ENCODE results near the gene TRAF1. TPM values are rescaled to one million over a fixed set of nuclear protein-coding genes. Genes with fewer than 3 reads are reported as not detected.

Gene TRAF1
- total RNA-seq, 1 experiment from 2014 or later: 0.21 TPM

GRCh38 chr9:120924698-120925534 is 1.7 kb downstream of the TRAF1 start:
- DNase-seq (ENCODE audit: low spot score): no peak

DNA sequence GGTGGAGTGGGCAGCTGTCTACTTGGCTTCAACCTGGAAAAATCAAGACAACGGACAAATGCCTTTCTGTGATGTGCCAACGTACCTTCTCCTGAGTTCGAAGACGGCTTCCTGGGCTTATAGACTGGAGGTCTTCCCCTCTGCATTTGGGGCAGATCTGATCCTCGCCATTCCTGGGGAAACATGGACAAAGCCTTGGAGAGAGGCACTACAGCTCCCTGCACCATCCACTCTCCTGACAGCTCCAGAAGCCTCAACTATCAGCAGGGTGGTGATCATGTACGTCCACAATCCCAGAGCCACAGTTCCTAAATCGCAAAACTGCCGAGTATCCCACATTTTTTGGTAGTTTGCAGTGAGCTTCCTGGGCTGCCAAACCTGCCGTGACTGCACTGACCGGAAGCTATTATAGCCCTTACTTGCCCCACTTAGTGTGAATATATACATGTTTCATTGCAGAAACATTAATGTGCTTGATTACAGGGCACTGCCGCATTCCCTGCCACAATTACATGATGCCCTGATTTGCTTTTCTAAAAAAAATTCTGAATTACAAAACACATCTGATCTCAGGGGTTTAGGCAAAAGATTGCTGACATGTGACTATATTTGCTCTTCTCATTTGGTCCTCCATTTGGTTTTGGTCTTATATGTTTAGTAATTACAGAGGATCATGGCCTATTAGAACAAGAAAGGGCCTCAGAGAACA is 2.8 kb downstream of the TRAF1 start:
- no peak for DNase-seq (ENCODE audit: low spot score)

DNA sequence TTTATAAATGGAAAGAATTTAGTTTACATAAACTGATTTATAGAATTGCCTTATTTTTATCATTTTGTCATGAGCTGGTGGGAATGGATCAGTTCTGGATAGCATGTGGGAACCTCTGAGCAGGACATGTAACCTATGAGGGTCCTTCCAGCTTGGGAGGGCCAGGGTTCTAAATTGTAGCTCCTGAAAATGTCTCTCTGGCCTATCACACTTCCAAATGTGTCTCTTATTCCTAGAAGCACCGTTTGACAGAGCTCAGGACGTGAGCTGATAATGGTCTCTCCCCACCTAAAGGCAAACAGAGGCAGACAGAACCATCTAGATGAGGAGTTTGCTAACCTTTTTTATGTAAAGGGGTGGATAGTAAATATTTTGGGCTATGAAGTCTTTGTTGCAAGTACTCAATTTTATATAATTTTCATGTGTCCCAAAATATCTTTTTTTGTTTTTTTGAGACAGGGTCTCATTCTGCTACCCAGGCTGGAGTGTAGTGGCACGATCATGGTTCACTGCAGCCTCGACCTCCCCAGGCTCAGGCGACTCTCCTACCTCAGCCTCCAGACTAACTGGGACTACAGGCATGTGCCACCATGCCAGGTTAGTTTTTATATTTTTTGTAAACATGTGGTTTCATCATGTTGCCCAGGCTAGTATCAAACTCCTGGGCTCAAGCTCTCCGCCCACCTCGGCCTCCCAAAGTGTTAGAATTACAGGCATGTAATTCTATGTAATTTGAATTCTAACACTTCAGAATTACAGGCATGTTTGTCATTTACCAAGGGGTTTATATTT is 4.0 kb downstream of the TRAF1 start:
- DNase-seq (ENCODE audit: low spot score): no peak

GRCh38 chr9:120921661-120922181 is 4.9 kb downstream of the TRAF1 start:
- no peak for DNase-seq (ENCODE audit: low spot score)

- DNase-seq (ENCODE audit: low spot score): no peak
Observed at GRCh38 chr9:120920806-120921178, 5.8 kb downstream of the TRAF1 start.

DNA sequence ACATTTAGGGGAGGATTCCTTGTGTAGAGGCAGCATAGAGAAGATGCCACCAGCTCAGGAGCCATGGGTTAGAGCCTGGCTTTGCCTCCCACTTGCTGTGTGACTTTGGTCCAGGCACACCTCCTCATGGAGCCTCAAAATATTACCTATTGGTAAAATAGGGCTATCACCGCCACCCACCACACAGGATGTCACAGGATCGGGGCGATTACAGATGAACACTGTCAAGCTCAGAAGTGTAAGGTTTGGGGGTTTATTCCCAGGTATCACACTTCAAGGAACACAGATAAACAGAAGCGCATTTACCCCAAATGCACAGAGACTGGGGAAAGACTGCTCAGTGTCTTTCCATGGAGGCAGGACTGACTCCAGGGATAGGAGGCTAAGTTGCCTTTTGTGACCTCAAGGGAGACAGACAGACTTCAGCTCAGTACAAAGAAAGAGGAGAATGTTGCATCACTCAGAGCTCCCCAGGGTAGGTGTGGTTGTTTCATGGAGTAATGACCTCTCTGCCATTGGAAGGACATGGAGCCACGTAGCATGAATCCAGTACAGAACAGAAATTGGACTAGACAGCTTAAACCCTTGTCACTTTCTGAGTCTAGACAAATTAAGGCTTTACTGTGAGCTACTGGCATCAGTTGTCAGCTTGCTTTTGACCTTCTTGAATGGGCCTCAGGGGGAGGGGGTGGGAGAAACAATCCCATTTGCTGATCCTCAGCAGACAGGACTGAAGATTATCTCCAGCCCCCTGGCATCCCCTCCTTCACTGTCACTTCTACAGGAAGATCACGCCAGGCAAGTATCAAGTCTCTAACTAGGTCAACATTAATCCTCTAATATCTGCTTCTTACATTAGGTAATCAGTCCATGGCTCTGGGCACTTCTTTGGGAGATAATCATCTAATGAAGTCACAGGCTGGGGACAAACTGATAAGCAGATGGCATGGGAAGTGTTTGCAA is 6.5 kb downstream of the TRAF1 start:
- DNase-seq (ENCODE audit: low spot score): no peak

GRCh38 chr9:120918931-120919842 is 7.4 kb downstream of the TRAF1 start:
- no peak for DNase-seq (ENCODE audit: low spot score)

DNA sequence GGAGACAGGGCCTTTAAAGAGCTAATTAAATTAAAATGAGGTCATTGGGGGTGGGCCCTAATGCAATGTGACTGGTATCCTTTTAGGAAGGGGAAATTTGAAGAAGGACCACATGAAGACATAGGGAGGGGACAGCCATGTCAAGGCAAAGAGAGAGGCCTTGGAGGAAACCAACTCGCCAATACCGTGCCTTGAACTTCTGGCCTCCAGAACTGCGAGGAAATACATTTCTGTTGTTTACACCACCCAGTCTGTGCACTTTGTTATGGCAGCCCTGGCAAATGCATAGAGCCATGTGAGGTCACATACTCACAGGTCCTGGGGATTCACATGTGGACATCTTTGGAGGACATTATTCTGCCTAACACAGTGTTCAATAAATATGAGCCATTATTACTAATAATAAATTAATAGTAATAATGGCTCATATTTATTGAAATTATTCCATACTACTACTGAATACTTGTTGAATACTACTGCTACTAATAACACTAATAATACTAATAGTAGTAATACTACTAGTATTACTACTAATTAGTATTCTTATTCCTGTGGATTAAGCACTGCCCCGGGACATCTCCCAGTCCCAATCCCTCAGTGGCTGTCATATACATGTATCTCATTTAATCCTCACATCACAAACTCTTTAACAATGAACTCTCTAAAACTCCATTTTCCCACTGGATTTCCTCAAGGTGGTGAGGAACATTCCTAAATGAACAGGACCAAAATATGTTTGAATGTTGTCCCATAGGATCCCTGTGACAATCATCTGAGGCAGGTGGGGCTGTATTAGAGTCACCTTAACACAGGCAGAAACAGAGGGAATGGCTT is 8.4 kb downstream of the TRAF1 start:
- no peak for DNase-seq (ENCODE audit: low spot score)

GRCh38 chr9:120916991-120917880 is 9.4 kb downstream of the TRAF1 start:
- no peak for DNase-seq (ENCODE audit: low spot score)

GRCh38 chr9:120916588-120916987 is 10.0 kb downstream of the TRAF1 start:
- peak; percentile 41 for DNase-seq (ENCODE audit: low spot score)

DNA sequence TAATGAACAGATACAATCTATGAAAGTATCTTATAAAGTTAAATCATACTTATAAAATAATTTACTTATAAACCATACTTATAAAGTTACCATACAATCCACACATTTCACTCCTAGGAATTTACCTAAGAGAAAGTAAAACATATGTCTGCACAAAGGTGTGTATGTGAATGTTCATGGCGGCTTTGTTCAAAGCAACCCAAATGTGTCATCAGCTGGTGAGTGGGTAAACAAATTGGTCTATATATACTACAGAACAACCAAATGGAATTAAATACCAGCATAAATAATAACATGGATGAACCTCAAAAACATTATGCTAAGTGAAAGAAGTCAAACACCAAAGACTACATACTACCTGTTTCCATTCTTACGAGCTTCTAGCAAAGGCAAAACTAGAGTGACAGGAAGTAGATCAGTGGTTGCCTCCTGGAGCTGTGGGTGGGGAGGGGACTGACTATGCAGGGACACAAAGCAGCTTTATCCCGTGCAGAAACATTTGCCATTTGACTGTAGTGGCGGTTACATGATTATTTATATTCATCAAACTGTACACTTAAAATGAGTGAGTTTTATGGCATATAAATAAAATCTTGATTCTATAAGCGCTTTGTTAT is 10.6 kb downstream of the TRAF1 start:
- DNase-seq (ENCODE audit: low spot score): no peak

GRCh38 chr9:120914953-120915352 is 11.6 kb downstream of the TRAF1 start:
- no peak for DNase-seq (ENCODE audit: low spot score)

DNA sequence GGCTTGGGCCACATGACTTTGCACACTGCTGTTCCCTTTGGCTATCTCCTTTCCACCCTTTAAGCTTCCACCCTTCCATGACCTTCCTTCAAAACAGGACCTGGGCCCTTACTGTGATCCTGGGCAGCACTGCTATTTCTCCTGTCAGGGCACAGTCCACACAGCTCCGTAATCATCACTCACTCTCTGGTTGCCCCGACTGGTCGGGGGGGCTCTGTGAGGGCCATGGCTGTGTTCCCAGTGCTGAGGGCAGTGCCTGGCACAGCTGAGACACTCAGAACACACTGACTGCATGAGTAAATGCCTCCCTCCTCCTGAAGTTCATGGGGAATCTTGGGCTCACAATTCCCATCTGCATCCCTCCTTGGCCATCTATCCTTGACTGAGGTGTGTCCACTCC is 12.2 kb downstream of the TRAF1 start:
- no peak for DNase-seq (ENCODE audit: low spot score)

- no peak for DNase-seq (ENCODE audit: low spot score)
Observed at GRCh38 chr9:120913647-120914264, 12.8 kb downstream of the TRAF1 start.

- DNase-seq (ENCODE audit: low spot score): no peak
Observed at GRCh38 chr9:120912958-120913646, 13.5 kb downstream of the TRAF1 start.

- no peak for DNase-seq (ENCODE audit: low spot score)
Observed at GRCh38 chr9:120911295-120911837, 15.2 kb downstream of the TRAF1 start.

Measured in H4 (cell line).